NCI-H510A (cell line): Measurements from ENCODE around the gene HSPB6.

Experiments
- DNase-seq: peaks from one replicate; lab custom pipeline; 2025; lab: John Stamatoyannopoulos, UW

HSPB6 gene

DNA sequence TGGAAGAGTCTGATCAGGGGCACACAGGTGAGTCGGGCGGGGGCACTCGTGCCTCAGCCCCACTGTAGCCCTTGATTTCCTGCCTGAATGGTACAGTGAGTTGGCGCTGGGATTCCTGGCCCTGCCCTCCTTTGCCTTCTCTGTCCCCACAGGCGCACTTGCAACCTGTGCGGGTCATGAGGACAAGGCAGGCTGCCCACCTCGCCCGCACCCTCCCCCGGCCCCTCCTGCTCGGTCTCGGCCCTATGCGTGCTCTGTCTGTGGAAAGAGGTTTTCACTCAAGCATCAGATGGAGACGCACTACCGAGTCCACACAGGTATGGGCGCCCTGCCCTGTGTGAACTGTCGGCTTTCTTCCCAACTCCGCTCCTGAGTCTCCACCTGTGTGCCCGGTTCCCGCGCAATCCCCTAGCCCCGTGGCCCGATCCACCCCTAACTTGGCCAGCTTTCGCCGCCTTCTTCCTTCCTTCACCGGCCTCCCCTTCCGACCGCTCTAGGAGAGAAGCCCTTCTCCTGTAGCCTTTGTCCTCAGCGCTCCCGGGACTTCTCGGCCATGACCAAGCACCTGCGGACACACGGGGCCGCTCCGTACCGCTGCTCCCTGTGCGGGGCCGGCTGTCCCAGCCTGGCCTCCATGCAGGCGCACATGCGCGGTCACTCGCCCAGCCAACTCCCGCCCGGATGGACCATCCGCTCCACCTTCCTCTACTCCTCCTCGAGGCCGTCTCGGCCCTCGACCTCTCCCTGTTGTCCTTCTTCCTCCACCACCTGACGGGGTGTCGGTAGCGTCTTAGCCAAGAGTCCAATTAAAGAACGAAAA lies 40.6 kb downstream of the HSPB6 start:
- DNase-seq, result peak; percentile 32

DNA sequence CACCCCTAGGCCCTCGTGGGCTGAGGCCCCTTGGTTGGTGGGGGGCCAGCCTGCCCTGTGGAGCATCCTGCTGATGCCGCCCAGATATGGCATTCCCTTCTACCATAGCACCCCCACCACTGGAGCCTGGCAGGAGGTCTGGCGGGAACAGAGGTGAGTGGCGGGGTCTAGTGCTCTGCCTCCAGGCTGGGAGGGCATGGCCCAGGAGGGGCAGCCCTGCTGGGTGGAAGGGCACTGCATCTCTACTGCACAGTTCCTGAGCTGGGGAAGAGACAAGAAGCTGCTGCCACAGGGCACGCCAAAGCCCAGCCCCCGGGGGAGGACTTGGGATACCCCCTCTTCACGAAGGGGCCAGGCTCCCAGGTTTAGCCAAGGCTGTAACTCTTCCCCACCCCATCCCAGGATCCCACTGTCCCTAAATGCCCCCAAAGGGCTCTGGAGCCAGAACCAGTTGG lies 41.4 kb downstream of the HSPB6 start:
- DNase-seq, result no peak

GRCh38 chr19:35714601-35715354 lies 42.1 kb downstream of the HSPB6 start:
- DNase-seq, result no peak

DNA sequence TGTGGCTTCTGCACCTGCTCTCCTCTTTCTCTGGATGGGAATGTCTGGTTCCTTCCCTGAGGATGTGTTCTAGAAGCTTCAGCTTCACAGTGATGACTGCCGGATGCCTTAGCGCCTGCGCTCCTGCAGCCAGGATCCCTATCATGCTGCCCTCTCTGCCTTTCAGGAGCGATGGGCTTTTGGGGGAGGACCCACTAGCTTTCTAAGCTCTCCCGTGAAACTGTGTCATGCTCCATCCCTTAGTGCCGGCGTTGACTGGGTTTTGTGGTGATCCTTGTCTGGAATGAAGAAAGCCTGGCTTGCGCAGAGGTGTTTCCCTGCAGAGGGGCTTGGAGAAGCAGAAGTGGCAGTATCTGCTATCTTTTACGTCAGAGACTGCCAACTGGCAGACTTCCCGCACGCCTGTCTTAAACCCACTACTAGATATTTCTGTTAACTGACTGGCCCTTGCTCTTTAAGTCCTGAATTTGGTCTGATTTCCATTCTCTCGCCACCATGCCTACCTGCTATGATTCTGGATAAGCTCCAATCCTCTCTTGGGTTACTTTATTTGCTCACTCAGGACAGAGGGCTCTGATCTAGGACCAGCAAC lies 42.8 kb downstream of the HSPB6 start:
- DNase-seq, result no peak

DNA sequence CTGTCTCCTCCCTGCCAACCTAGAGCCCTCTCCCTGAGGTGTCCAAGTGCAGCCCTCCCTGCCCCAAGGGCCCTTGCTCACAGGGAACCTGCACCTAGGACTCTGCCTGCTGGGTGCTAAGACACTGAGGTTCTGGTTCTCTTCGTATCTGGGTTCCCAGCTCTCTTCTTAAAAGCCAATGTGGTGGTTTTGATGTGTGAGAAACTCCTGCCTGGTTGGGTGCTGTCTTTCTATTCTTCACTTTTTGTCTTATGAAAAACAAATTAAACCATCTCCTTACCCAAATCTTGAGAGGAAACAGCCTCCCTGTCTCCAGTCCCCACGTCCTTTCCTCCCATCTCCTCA lies 43.4 kb downstream of the HSPB6 start:
- DNase-seq, result no peak

- DNase-seq, result no peak
These were observed 44.0 kb downstream of the HSPB6 start for GRCh38 chr19:35712567-35713505.

GRCh38 chr19:35710784-35711723 lies 45.8 kb downstream of the HSPB6 start:
- no peak for DNase-seq

- DNase-seq, result no peak
These were observed 48.4 kb downstream of the HSPB6 start for GRCh38 chr19:35708391-35708790.
